Right cardiac atrium (tissue), 5 donors: ENCODE measurements around the gene SH2D6. TPM values are rescaled to one million over a fixed set of nuclear protein-coding genes. Genes with fewer than 3 reads are reported as not detected.

Experiments used
- ATAC-seq, 2 donors: fragments of 200-7000 bp; cut with Tn5 transposase; one replicate each; pipeline versions ENCODE4 v1.8.0 to v1.9.1; 2020; ENCODE audit warnings: moderate library complexity in 2 of 2, mild to moderate bottlenecking in 1 of 2
- DNase-seq, 3 donors: peaks; one replicate each; pipeline ENCODE4 v3.0.0-alpha.2; 2020
- H3K27ac ChIP-seq: one replicate; pipeline ENCODE4 v1.5.1; 2013; ENCODE audit warnings: mild to moderate bottlenecking, low read length, control low read depth, moderate library complexity
- H3K27me3 ChIP-seq: one replicate; pipeline ENCODE4 v1.6.1; 2013; ENCODE audit not compliant: control insufficient read depth, insufficient read depth
- H3K4me1 ChIP-seq: one replicate; pipeline ENCODE4 v1.6.1; 2013; ENCODE audit warnings: low read length; ENCODE audit not compliant: control insufficient read depth, insufficient read depth
- H3K4me3 ChIP-seq: one replicate; pipeline ENCODE4 v1.5.1; 2013; ENCODE audit warnings: low read length, control low read depth
- H3K9me3 ChIP-seq: one replicate; pipeline ENCODE4 v1.6.1; 2013; ENCODE audit warnings: low read length; ENCODE audit not compliant: control insufficient read depth
- WGBS: extraction: QIAGEN DNeasy Blood & Tissue Kit; methylation state at CpG from one replicate; pipeline ENCODE4 v1.1.7; 2013; 5-methylcytosine and 5-hydroxymethylcytosine counted together
- intact Hi-C, 4 donors: fragments of 100-400 bp; cut with DNase I; formaldehyde crosslinking; loops; one replicate each; pipeline versions ENCODE4 v1.11.0 to v1.14.0; 2022 to 2023
- polyA plus RNA-seq: library from polyadenylated mRNA; stranded (reverse); fragments of 200-250 nt; gene quantifications from one replicate; pipeline ENCODE4 v1.2.3, GENCODE V29; 2013
- total RNA-seq, 4 donors: library from RNA; stranded (reverse); fragmentation: NEBNext Ultra II Directional; extraction: Animal tissue kit (Norgen Biotek cat#: 25700); gene quantifications; one replicate each; pipeline ENCODE4 v1.2.1, GENCODE V29; 2021
- donor health status: healthy with polysubstance abuse.
- donor health status: DM: no; HTN: yes; CAD: no.
- donor health status: DM: no; HTN: no; CAD: no.
- donor health status: DM: no; HTN: yes; CAD: no; lungs with severe emphysema.
- donor health status: DM: yes; HTN: yes; CAD: no.

The SH2D6 gene
- total and polyA plus RNA-seq, 5 donors, result 0.29 to 0.75 (median 0.48) TPM; not detected in 1

DNA sequence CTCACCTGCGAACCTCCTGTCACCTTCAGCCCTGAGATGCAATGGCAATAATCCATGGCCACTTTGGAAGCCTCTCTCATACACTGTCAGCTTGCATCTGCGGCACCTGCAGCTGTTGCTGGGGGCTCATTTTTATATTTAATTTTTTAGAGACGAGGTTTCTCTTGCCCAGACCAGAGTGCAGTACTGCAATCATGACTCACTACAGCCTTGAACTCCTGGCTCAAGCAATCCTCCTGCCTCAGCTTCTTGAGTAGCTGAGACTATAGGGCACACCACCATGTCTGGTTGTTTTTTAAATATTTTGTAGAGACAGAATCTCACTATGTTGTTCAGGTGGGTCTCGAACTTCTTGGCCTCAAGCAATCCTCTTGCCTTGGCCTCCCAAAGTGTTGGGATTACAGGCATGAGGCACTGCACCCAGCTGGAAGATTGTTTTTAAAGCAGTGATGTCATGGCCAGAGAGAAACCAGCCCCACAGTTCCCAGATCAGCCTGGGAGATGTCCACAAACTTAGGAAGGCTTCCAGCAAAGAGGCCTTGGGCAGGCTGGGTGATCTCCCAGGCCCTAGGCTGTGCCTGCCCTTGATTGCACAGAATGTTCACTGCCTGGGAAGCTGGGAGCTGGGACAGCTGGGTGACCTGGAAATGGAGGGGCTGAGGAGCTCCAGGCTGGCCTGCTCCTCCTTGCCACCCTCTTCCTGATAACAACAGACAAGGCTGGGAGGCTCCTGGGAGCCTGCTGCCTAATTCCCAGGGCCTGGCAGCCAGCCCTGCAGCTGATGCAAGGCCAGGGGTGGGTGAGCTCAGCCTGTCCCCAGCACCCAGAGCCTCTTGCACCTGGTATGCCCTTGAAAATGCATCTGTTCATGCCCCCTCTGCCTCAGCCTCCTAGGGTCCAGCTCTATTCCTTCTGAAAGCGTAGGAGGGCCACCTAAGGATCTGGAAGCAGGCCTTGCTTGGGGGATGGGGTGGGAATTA lies 27.1 kb downstream of the SH2D6 start:
- no peaks in the 10 kb centered on the region for H3K27me3 ChIP-seq
- no peaks in the 10 kb centered on the region for H3K9me3 ChIP-seq
- WGBS, result 92% methylated on average over 5 of the region's 5 CpGs
- H3K4me3 ChIP-seq, result no peak overlapping the region
- peaks cover 4% of the 10 kb centered on the region for H3K4me1 ChIP-seq
- intact Hi-C loops, result no loop called here
- DNase-seq (peak; percentile 27 to 73 (median 71)), ATAC-seq (peak; percentile 73 to 77)
- peak overlapping the region; percentile 73 for H3K27ac ChIP-seq

DNA sequence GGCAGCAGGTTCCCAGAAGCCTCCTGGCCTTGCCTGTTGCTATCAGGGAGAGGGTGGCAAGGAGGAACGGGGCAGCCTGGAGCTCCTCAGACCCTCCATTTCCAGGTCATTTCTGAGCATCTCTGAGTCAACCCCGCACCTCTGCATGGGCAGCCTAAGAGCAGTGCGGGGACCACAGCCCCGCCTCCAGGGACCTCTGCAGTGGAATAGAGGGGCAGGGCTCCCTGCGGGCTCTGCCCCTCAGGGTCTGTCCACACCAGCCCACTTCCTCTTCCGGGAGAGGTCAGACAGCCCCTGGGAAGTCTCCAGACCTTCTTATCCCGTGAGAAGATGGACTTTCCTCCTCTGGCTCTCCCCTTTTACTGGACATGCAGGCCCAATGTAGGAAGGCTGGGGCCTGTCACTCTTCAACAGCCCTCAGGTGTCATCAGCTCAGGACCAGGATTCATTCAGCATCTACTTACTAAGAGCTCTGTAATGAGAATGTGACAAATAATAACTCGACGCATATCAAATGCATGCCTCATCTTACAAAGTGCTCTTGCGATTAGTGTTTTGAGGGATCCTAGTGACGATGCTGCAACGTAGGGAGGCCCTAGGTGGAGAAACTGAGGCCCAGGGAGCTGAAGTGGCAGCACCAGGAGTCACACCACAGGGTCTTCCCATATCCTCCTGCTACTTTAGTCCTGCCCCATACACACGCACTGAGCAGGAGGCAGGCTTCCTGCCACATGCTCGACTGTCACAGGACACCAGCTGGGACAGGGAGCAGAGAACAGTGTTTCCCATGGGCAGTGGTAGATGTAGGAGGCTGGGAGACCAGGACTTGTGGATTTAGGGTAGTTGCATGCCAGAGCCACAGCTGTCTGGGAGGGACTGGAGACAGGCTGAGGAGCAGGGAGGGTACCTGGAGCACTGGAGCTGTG lies 28.0 kb downstream of the SH2D6 start:
- H3K9me3 ChIP-seq, result no peaks in the 10 kb centered on the region
- 77% methylated on average over 14 of the region's 14 CpGs for WGBS
- intact Hi-C loops, result no loop called here
- no peak for ATAC-seq
- H3K27ac ChIP-seq, result peak overlapping the region; percentile 73
- no peak overlapping the region for H3K4me3 ChIP-seq
- DNase-seq, result no peak
- no peaks in the 10 kb centered on the region for H3K27me3 ChIP-seq
- H3K4me1 ChIP-seq, result peaks cover 4% of the 10 kb centered on the region

DNA sequence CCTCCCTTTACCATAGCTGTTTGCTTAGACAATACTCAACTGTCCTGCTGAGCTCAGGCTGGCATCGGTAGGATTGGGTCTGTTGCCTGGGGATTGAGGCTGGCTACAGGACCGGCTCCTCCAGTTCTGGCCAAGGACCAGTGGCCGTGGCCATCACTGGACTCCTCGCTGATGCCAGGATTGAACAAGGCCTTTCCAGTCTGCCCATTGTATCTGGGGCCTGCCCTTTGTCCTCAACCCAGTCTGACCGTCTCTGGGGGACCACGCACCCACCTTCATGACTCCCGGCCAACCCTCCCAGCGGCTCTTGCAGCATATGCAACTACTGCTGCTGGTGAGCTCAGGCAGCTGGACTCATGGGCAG lies 28.7 kb downstream of the SH2D6 start:
- DNase-seq (no peak), ATAC-seq (no peak)
- Histone ChIP-seq H3K4me1 (peaks cover 4% of the 10 kb centered on the region), H3K27ac (no peak overlapping the region), H3K4me3 (no peak overlapping the region), H3K9me3 (no peaks in the 10 kb centered on the region), H3K27me3 (no peaks in the 10 kb centered on the region)
- WGBS, result 93% methylated on average over 8 of the region's 8 CpGs
- intact Hi-C loops, result no loop called here

DNA sequence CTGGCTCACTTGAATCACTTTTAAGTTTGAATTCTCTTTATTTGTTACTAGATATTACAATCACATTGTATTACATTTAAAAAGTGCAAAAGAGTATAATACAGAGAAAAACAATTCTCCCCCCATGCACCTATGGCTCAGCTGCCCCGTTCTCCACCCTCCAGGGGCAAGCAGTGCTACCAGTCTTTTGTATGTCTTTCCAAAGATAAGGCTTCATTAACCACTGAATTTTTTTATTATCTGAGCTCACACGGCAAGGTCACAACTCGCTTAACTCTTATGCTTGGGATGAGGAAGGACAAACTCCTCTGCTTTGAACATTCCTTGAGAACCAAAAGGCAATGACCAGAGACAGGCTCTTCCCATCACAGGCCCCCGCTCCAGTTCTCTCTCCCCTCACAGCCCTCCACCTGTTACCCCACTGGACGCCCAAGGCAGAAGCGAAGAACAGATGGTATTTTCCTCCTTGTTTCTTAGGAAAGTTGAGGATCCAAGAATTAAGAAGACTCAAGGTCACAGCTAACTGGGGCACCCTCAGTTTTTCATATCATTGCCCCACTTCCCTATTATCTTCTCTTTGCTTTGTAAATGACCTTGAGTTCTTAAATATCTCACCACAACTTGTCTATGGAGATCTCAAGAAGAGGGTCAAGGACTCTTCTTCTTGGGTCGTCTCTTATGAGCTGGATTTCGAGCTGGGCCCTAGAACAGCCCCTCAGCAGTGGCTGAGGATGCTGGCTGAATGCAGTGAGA lies 30.1 kb downstream of the SH2D6 start:
- Histone ChIP-seq H3K9me3 (no peaks in the 10 kb centered on the region), H3K27ac (no peak overlapping the region), H3K4me1 (peaks cover 4% of the 10 kb centered on the region), H3K4me3 (no peak overlapping the region), H3K27me3 (no peaks in the 10 kb centered on the region)
- 83% methylated on average over 8 of the region's 8 CpGs for WGBS
- intact Hi-C loops, result no loop called here
- DNase-seq, result no peak
- no peak for ATAC-seq

DNA sequence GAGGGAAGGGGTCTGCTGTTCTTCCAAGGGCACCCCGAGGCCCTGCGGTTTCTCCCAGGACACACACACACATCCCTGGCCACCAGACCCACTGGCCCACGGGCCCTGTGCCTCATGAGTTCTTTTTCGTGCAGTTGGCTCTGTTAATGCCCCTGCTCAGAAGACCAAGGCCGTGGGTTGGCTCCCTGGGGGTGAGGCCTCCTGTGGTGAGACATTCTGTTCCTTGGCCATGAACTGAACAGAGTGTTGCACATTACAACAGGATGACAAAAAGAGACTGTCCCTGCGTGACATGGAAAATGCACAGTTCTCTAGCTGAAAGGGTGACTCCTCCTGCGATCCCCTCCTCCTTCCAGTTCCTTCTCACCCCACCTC lies 30.7 kb downstream of the SH2D6 start:
- Histone ChIP-seq H3K9me3 (no peaks in the 10 kb centered on the region), H3K27me3 (no peaks in the 10 kb centered on the region), H3K4me3 (no peak overlapping the region), H3K4me1 (peaks cover 4% of the 10 kb centered on the region), H3K27ac (no peak overlapping the region)
- DNase-seq (no peak), ATAC-seq (no peak)
- intact Hi-C loops, result no loop called here
- 86% methylated on average over 7 of the region's 7 CpGs for WGBS

DNA sequence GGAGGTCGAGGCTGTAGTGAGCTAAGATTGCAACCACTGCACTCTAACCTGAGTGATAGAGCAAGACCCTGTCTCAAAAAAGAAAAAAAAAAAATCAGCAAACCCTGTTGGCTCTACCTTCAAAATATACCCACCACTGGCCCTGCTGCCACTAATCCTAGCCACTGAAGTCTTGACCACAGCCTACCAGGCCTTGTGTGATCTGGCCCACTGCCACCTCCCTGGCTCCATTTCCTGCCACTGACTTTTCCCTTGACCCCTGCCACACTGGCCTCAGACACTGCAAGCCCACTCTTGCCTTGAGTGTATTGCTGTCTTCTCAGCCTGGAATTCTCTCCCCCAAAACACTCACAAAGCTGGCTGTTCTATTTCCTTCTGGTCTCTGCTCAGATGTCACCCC lies 33.7 kb downstream of the SH2D6 start:
- no peaks in the 10 kb centered on the region for H3K27me3 ChIP-seq
- intact Hi-C loops, result no loop called here
- H3K4me1 ChIP-seq, result no peaks in the 10 kb centered on the region
- ATAC-seq, result no peak
- no peak overlapping the region for H3K27ac ChIP-seq
- DNase-seq, result no peak
- H3K9me3 ChIP-seq, result no peaks in the 10 kb centered on the region
- 97% methylated on average over 1 of the region's 1 CpG for WGBS
- no peak overlapping the region for H3K4me3 ChIP-seq

DNA sequence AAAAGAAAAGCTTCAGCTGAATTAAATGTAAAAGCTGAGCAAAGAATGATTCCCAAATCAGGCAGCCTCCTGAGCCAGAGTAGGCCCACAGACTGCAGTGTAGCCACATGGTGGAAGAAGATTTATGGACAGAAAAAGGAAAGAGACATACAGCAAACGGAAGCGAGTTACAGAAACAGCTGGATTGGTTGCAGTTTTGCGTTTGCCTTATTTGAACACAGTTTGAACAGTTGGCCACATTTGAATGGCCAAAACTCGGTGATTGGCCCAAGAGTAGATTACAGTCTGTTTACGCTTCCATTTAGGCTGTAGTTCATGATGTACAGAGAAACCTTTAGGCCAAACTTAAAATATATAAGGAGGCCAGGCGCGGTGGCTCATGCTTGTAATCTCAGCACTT lies 35.1 kb downstream of the SH2D6 start:
- 90% methylated on average over 7 of the region's 7 CpGs for WGBS
- no peak for DNase-seq
- no peaks in the 10 kb centered on the region for H3K4me1 ChIP-seq
- no peaks in the 10 kb centered on the region for H3K27me3 ChIP-seq
- intact Hi-C loops, result no loop called here
- H3K4me3 ChIP-seq, result no peak overlapping the region
- no peak for ATAC-seq
- no peaks in the 10 kb centered on the region for H3K9me3 ChIP-seq
- no peak overlapping the region for H3K27ac ChIP-seq

DNA sequence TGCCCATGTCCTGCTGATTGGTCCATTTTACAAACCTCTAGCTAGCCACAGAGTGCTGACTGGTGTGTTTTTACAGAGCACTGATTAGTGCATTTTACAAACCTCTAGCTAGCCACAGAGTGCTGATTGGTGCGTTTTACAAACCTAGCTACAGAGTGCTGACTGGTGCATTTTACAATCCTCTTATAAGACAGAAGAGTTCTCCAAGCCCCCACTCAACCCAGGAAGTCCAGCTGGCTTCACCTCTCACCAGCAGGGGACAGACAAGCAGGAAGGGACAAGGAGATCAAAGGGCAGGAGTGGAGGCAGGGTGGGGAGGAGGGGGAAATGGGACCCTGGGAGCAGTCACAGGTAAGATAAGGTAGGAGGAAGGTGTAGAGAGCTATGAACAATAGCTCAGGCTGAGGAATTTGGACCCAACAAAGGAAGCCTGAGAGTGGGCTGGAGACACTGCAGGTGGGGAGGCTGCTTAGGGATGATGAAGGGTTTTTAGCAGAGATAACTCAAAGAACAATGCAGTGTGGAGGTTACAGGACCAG lies 37.1 kb downstream of the SH2D6 start:
- Histone ChIP-seq H3K9me3 (no peaks in the 10 kb centered on the region), H3K27ac (no peak overlapping the region), H3K27me3 (no peaks in the 10 kb centered on the region), H3K4me1 (no peaks in the 10 kb centered on the region), H3K4me3 (no peak overlapping the region)
- ATAC-seq, result no peak
- intact Hi-C loops, result no loop called here
- no peak for DNase-seq
- WGBS, result 81% methylated on average over 1 of the region's 1 CpG

DNA sequence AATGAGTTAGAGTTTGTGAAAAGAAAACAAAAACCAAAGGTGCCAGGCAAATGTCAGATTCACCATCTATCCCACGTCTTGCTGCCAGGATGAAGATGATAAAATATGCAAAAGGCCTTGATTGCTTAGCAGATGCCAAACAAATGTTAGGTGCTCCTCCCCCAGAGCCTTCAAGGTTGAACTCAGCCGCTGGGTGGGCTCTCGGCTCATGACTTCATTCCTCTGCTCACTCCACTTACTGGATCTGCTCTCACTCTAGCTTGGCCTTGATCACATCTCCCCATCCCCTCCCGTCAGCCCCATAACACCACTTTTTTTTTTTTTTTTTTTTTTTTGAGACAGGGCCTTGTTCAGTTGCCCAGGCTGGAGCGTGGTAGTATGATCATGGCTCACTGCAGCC lies 38.5 kb downstream of the SH2D6 start:
- H3K9me3 ChIP-seq, result no peaks in the 10 kb centered on the region
- no peaks in the 10 kb centered on the region for H3K27me3 ChIP-seq
- H3K4me1 ChIP-seq, result no peaks in the 10 kb centered on the region
- 76% methylated on average over 5 of the region's 5 CpGs for WGBS
- intact Hi-C loops, result no loop called here
- no peak for ATAC-seq
- no peak overlapping the region for H3K4me3 ChIP-seq
- no peak for DNase-seq
- no peak overlapping the region for H3K27ac ChIP-seq

DNA sequence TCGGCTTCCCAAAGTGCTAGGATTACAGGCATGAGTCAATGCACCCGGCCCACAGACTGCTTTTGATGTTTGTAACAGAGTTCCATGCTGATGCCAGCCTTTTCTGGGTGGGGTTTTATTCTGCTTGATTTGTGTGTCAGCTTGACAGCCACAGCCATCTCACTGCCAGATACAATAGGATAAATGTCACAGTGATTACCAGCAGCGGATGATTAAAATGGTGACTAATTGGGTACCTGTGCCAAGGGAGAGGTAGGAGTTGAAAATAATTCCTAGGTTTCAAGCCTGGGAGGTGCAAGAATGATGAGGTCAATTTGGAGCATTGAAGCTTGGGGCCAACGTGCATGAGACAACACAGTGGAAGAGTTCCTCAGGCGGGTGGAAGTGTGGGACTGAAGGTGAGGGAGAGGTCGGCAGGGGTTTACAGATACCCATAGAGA lies 39.4 kb downstream of the SH2D6 start:
- 70% methylated on average over 6 of the region's 6 CpGs for WGBS
- Histone ChIP-seq H3K27ac (no peak overlapping the region), H3K9me3 (no peaks in the 10 kb centered on the region), H3K4me3 (no peak overlapping the region), H3K27me3 (no peaks in the 10 kb centered on the region), H3K4me1 (no peaks in the 10 kb centered on the region)
- DNase-seq (no peak), ATAC-seq (peak in 1 of 2 donors; percentile 72)
- intact Hi-C loops, result no loop called here
